Esophagus muscularis mucosa (tissue), 4 donors: Measurements from ENCODE around the gene LRRC3. TPM values are rescaled to one million over a fixed set of nuclear protein-coding genes. Genes with fewer than 3 reads are reported as not detected.

Source experiments
- DNase-seq: peaks from one replicate; pipeline ENCODE4 v3.0.0-alpha.2; 2017; ENCODE audit errors: extremely low spot score
- H3K27ac ChIP-seq, 4 donors: fragments of 200-600 bp; sonication (generic); replicated peaks in 1 of 4; 1 replicate in 3 of 4; 2 replicates in 1 of 4; pipeline ENCODE4 v1.5.1; 2016 to 2019; ENCODE audit warnings: mild to moderate bottlenecking in 1 of 4
- H3K27me3 ChIP-seq, 4 donors: fragments of 200-600 bp; sonication (generic); one replicate each; pipeline versions ENCODE4 v1.5.1 to v1.6.0; 2016 to 2019
- H3K36me3 ChIP-seq, 4 donors: fragments of 200-600 bp; sonication (generic); one replicate each; pipeline ENCODE4 v1.5.1; 2016 to 2019
- H3K4me1 ChIP-seq, 4 donors: fragments of 200-600 bp; sonication (generic); one replicate each; pipeline ENCODE4 v1.5.1; 2016 to 2019
- H3K4me3 ChIP-seq, 4 donors: fragments of 200-600 bp; sonication (generic); 1 replicate in 2 of 4; 2 replicates in 2 of 4; pipeline ENCODE4 v1.5.1; 2016 to 2019; ENCODE audit warnings: mild to moderate bottlenecking in 4 of 4, moderate library complexity in 1 of 4
- H3K9me3 ChIP-seq, 4 donors: fragments of 200-600 bp; sonication (generic); 1 replicate in 3 of 4; 2 replicates in 1 of 4; pipeline ENCODE4 v1.5.1; 2016 to 2019
- EP300 ChIP-seq: sonication (generic); formaldehyde crosslinking; IDR thresholded peaks from one replicate; pipeline ENCODE4 v1.6.1; 2017; ENCODE audit warnings: antibody characterized with exemption
- POLR2A ChIP-seq: fragments of 450-650 bp; IDR thresholded peaks from one replicate; pipeline ENCODE4 v1.6.1; 2017; ENCODE audit warnings: antibody characterized with exemption, moderate library complexity, mild to moderate bottlenecking, low read depth
- POLR2AphosphoS5 ChIP-seq, 2 donors: sonication (generic); formaldehyde crosslinking; IDR thresholded peaks; one replicate each; pipeline ENCODE4 v1.6.1; 2017; ENCODE audit warnings: antibody characterized with exemption in 2 of 2
- WGBS: methylation state at CpG from one replicate; pipeline ENCODE4 v1.1.5; 2018; 5-methylcytosine and 5-hydroxymethylcytosine counted together
- intact Hi-C: fragments of 100-400 bp; cut with DNase I; formaldehyde crosslinking; loops from one replicate; pipeline ENCODE4 v1.15.1; 2023
- total RNA-seq, 4 donors: library from RNA; depleted of rRNA; stranded (reverse); fragments of >200 nt; gene quantifications; one replicate each; pipeline versions ENCODE4 v1.1.0 to v1.2.1, GENCODE V29; 2016
- TF ChIP-seq, protein P1 (sequence below), 3 experiments: fragments of 200-600 bp in 2 of 3; fragments of 450-650 bp in 1 of 3; sonication (generic) in 2 of 3; IDR thresholded peaks; one replicate each; pipeline ENCODE4 v1.5.1; 2017 to 2019; ENCODE audit warnings: antibody characterized with exemption in 3 of 3, mild to moderate bottlenecking in 2 of 3, moderate library complexity in 1 of 3

LRRC3 gene
- total RNA-seq, 4 donors from 2014 or later: 3.3 to 6.6 (median 5.3) TPM

GRCh38 chr21:44436111-44436611 is 19.1 kb upstream of the LRRC3 start:
- Histone ChIP-seq H3K4me1 (peaks cover 9 to 18% (median 14%) of the 10 kb centered on the region in 4 donors), H3K9me3 (peaks cover 0 to 7% (median 1%) of the 10 kb centered on the region in 4 donors), H3K27ac (no peak overlapping the region), H3K4me3 (no peak overlapping the region), H3K36me3 (no peaks in the 10 kb centered on the region), H3K27me3 (peaks cover 0 to 10% (median 0%) of the 10 kb centered on the region in 4 donors)
- TF ChIP-seq, protein P1, sequence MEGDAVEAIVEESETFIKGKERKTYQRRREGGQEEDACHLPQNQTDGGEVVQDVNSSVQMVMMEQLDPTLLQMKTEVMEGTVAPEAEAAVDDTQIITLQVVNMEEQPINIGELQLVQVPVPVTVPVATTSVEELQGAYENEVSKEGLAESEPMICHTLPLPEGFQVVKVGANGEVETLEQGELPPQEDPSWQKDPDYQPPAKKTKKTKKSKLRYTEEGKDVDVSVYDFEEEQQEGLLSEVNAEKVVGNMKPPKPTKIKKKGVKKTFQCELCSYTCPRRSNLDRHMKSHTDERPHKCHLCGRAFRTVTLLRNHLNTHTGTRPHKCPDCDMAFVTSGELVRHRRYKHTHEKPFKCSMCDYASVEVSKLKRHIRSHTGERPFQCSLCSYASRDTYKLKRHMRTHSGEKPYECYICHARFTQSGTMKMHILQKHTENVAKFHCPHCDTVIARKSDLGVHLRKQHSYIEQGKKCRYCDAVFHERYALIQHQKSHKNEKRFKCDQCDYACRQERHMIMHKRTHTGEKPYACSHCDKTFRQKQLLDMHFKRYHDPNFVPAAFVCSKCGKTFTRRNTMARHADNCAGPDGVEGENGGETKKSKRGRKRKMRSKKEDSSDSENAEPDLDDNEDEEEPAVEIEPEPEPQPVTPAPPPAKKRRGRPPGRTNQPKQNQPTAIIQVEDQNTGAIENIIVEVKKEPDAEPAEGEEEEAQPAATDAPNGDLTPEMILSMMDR (IDR thresholded peaks at IDR 0.05): no peak
- 84% methylated on average over 5 of the region's 13 CpGs for WGBS
- intact Hi-C loops: no loop called here
- no peak for DNase-seq

- no peak for DNase-seq
- intact Hi-C loops: no loop called here
- H3K36me3 ChIP-seq: no peaks in the 10 kb centered on the region
- no peak overlapping the region for H3K27ac ChIP-seq
- peaks cover 0 to 13% (median 0%) of the 10 kb centered on the region in 4 donors for H3K27me3 ChIP-seq
- TF ChIP-seq, protein P1 (IDR thresholded peaks at IDR 0.05): no peak
- no peak for TF ChIP-seq POLR2AphosphoS5 (IDR thresholded peaks at IDR 0.05)
- no peak for TF ChIP-seq EP300
- TF ChIP-seq POLR2A: no peak
- peaks cover 9 to 18% (median 14%) of the 10 kb centered on the region in 4 donors for H3K4me1 ChIP-seq
- 91% methylated on average over 14 of the region's 18 CpGs for WGBS
- H3K9me3 ChIP-seq: no peaks in the 10 kb centered on the region
- no peak overlapping the region for H3K4me3 ChIP-seq
Observed at GRCh38 chr21:44436958-44437357, 18.4 kb upstream of the LRRC3 start.

GRCh38 chr21:44437371-44437695 is 18.0 kb upstream of the LRRC3 start:
- Histone ChIP-seq H3K9me3 (no peaks in the 10 kb centered on the region), H3K27ac (no peak overlapping the region), H3K36me3 (no peaks in the 10 kb centered on the region), H3K4me3 (no peak overlapping the region), H3K27me3 (peaks cover 0 to 16% (median 0%) of the 10 kb centered on the region in 4 donors), H3K4me1 (peaks cover 9 to 18% (median 14%) of the 10 kb centered on the region in 4 donors)
- intact Hi-C loops: no loop called here
- WGBS: 88% methylated on average over 5 of the region's 5 CpGs
- no peak for DNase-seq
- no peak for TF ChIP-seq EP300
- TF ChIP-seq POLR2AphosphoS5 (IDR thresholded peaks at IDR 0.05): no peak
- no peak for TF ChIP-seq POLR2A
- TF ChIP-seq, protein P1 (IDR thresholded peaks at IDR 0.05): no peak

DNA sequence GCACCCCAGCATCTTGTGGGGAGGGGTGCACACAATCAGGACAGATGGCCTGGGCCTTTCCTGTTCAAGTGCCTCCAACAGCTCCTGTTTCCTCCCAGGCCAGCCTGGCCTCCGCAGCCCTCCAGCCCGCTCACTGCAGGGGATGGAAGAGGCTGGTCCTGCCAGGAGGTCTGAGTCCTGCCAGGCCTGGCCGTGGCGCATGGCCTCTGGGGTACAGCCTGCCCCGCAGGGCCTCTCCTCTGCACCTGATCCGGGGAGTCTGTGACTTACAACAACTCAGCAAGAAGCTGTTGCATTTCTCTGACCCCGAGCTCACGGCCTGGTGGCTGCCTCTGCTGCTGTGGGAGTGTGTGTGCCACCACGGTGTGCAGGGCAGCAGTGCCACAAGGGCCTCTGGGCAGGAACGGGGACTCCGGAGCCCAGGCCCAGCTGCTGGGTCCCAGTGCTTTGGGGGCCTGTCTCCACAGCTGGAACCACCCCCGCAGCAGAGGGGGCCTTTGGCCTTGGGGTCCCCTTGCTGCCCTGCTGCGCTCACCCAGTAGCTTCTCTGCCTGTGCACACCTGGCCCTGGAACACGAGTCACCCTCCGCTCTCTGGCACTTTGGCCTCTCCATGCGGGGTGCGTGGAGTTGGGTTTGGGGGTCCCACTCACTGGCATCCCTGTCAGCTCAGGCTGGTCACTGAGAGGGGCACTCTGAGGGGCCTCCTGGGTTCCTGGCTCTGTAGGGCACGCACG is 17.4 kb upstream of the LRRC3 start:
- no peaks in the 10 kb centered on the region for H3K36me3 ChIP-seq
- no peak for TF ChIP-seq POLR2A
- peak overlapping the region in 1 of 4 donors; percentile 58 for H3K27ac ChIP-seq
- H3K9me3 ChIP-seq: no peaks in the 10 kb centered on the region
- no peak for DNase-seq
- peaks cover 9 to 18% (median 14%) of the 10 kb centered on the region in 4 donors for H3K4me1 ChIP-seq
- H3K27me3 ChIP-seq: peaks cover 0 to 16% (median 0%) of the 10 kb centered on the region in 4 donors
- H3K4me3 ChIP-seq: peak overlapping the region in 1 of 4 donors; percentile 38
- intact Hi-C loops: no loop called here
- WGBS: 86% methylated on average over 3 of the region's 19 CpGs

DNA sequence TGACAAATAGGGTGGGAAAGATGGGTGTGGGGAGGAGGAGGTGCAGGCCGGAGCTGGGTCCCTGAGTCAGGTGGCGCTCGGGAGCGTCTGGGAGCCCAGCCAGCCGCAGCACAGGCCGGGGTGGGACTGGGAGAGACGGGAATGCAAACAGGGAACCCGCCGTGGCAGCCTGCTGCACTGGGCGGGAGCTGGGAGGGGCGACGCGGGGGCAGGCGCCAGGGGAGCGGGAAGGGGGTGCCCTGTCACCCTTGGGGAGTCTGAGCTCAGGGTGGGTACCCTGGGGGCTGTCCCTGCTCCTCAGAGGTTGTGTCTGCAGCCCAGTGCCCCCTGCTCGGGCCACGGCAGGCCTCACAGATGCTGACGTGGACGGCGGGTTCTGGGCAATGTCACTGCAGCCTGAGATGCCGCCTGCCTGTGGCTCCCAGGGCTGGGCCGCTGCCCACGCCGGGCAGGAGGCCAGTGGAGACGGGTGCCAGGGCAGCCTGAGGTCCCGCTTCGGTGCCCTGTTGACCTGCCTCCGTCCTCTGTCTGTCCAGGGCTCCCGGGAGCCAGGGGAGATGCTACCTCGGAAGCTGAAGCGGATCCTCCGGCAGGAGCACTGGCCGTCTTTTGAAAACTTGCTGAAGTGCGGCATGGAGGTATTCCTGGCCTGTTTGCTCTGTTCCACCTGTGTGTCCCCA is 16.6 kb upstream of the LRRC3 start:
- peaks cover 9 to 18% (median 14%) of the 10 kb centered on the region in 4 donors for H3K4me1 ChIP-seq
- H3K4me3 ChIP-seq: peak overlapping the region; percentile 35 to 50 (median 41)
- no peaks in the 10 kb centered on the region for H3K9me3 ChIP-seq
- H3K27ac ChIP-seq: peak overlapping the region; percentile 16 to 63 (median 59)
- H3K36me3 ChIP-seq: no peaks in the 10 kb centered on the region
- no peak for DNase-seq
- TF ChIP-seq POLR2A: no peak
- peak in 1 of 2 donors; percentile 64 for TF ChIP-seq POLR2AphosphoS5 (IDR thresholded peaks at IDR 0.05)
- no peak for TF ChIP-seq EP300
- TF ChIP-seq, protein P1 (IDR thresholded peaks at IDR 0.05): no peak
- intact Hi-C loops: no loop called here
- 33% methylated on average over 13 of the region's 34 CpGs for WGBS
- peaks cover 0 to 20% (median 0%) of the 10 kb centered on the region in 4 donors for H3K27me3 ChIP-seq
